ENCODE results near the gene ENGASE.
"Not testable (repeated sequence)": the region's sequence is repeated elsewhere in the genome, so short reads cannot be mapped to it uniquely, and the experiment has no call there.

The ENGASE gene, protein sequence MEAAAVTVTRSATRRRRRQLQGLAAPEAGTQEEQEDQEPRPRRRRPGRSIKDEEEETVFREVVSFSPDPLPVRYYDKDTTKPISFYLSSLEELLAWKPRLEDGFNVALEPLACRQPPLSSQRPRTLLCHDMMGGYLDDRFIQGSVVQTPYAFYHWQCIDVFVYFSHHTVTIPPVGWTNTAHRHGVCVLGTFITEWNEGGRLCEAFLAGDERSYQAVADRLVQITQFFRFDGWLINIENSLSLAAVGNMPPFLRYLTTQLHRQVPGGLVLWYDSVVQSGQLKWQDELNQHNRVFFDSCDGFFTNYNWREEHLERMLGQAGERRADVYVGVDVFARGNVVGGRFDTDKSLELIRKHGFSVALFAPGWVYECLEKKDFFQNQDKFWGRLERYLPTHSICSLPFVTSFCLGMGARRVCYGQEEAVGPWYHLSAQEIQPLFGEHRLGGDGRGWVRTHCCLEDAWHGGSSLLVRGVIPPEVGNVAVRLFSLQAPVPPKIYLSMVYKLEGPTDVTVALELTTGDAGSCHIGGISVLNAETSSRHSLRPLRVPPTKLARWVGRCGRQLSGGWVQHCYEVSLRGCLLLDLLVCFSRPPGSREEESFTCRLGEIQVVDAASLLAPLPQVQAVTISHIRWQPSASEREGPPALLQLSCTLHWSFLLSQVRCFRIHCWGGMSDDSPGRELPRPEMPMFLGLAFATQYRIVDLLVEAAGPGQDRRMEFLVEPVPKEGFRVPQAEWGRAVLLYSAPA

DNA sequence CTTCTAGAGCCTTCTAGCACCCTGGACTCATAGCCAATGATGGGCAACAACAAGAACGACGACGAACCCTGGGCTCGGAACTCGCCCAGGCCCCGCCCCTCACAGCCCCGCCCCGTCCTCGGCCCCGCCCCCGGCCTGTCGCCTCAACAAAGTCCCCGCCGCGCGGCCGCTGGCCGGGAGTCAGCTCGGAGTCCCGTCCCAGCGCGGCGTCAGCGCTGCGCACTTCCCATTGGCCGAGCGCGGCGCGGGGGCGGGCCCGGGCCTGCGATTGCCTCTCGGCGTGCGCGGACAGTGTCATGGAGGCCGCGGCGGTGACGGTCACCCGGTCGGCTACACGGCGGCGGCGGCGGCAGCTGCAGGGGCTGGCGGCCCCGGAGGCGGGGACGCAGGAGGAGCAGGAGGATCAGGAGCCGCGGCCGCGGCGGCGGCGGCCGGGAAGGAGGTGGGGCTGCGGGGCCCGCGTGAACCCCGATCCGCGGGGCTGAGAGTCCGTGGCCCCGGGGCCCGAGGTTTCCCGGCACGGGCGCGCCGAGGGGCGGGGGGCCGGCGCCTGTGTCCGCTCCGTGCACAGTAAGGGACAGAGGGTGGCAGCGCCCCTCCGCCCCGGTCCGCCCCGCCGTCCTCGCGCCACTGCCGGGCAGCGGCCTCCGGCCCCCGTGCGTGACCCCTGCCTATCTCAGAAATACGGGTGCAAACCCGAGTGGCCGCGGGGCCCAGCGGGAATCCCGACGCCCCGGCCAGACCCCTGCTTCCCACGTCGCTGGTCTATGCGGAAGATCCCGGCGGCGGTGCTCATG is at the start of gene ENGASE:
Gene ENGASE (plus strand): TSS at position 176 of the 797 bp plus-strand sequence. CDS start 121 bp downstream, at position 297.
- DNase-seq (ENCODE audit: low spot score): peak; percentile 100

DNA sequence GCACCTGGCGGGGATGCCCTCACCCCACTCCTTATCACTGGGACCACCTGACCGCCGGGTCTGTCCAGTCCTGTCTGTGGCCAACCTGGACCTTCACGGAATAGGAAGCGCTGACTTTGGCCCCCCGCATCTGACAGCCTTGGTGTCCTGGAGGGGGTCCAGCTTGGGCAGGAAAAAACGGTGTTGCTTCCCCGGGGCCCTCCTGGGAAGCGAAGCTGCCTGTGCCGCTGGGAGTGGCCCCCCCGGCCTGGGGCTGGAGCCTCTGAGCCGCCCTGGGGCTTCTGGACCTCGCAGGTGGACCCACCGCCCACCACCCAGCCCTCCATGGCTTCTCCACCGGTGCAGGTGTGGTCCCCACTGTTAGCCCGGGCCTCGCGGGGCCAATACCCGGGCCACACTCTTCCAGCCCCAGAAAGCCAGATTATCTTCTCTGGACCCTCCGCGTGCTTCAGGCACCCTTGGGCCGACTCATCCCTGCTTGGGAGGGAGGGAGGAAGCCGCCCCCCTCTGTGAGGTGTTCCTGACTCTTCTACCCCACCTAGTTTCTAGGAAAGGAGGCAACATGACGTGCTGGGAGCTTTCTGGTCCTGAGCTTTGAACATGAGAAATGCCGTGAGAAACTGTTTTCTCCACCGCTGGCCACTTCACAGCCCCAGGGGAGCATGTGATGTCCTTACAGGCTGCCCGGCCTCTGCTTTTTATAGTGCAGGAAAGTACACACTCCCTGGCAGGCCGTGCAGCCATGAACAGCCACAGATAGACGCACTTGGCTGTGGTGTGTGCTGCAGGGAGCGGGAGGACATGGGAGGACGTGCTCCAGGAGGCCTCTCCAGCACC is 49.5 kb upstream of the ENGASE start:
- DNase-seq (ENCODE audit: low spot score): no peak

DNA sequence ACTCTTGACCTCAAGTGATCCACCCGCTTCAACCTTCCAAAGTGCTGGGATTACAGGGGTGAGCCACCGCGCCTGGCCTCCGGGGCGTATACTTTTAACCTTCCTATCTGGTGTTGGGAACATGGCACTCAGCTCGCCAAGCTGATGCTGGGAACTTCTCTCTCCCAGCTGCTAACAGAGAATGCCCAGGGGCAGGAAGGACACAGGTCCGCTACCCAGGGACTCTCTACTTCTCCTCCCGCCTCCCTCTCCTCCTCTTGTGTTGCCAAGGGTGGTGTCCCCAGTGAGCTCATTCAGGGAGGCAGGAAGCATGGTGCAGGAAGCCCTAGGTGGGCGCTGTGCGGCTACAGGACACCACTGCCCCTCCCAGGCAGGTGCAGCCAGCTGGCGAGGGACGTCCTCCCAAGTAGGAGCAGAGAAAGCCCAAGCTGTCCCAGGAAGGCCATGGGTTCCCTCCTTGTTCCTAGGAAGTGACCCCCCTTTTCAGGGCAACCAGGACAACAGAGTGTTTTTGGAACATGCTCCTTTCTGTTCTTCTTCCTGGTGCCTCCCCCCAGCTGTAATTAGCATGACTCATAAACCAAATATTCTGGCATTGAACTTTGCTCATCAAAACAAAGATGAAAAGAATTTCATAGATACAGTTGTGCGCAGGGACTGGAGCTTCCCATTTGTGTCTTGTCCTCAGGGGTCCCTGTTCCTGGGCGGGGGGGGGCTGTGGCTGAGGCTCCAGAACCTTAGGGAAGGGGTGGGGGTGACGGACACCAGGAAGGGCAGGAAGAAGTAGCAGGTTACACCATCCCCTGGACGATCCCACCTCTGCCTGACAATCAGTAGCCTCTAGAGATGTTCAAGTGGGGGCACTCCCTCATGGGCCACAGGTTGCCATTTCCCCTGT is 48.0 kb upstream of the ENGASE start:
- DNase-seq (ENCODE audit: low spot score): peak; percentile 21

DNA sequence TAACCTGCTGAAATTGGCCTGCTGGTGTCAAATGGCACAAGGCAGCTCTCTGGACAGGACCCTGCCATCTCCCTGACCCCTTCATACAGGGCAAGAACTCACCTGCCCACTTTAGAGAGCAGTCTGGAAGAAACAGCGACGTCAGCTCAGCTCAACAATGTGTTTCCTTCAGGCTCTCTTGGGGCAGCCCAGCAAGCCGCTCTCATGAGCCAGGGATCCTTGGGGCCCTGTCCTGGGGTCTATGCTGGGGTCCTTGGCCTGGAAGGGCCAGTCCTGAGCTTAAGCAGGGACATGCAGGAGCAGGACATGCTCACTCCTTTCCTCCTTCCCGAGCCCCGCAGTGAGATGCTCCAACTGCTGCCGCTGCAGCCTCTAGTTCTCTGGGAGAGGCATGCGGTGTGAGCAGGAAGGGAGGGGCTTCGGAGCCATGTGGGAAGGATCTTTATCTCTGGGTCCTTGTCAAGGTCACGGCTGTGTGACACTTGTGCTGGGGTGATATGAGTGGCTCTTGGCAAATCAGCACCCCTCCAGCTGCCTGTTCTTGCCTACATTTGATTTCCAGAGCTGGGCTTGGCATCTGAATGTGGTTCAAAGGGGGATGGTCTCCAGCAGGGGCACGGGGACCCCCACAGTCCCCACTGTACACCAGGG is 47.2 kb upstream of the ENGASE start:
- no peak for DNase-seq (ENCODE audit: low spot score)

DNA sequence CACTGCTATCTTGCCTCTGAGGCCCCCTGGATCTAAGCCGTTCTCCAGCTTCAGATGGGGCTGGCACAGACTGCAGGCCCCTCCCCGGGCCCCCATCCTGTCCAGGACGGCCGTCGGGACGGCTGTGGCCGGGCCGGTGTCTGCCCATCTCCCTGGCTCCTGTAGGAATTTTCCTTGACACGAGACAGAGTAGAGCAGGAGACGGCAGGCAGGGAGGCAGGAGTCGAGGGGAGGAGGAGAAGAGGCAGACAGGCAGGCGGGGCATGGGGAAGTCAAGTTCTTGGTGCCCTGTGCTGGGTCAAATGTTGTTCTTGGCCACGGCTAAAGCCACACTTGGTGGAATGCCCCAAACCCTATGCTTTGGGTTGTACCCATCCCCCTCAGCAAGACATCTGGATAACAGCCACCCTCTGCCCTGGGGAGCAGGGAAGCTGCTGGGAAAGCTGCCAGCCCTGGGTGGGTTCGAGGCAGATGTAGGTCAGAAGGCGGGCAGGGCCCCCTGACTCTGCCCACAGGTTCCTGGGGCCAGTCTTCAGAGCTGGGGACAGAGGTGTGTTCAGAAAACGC is 46.6 kb upstream of the ENGASE start:
- DNase-seq (ENCODE audit: low spot score): no peak

DNA sequence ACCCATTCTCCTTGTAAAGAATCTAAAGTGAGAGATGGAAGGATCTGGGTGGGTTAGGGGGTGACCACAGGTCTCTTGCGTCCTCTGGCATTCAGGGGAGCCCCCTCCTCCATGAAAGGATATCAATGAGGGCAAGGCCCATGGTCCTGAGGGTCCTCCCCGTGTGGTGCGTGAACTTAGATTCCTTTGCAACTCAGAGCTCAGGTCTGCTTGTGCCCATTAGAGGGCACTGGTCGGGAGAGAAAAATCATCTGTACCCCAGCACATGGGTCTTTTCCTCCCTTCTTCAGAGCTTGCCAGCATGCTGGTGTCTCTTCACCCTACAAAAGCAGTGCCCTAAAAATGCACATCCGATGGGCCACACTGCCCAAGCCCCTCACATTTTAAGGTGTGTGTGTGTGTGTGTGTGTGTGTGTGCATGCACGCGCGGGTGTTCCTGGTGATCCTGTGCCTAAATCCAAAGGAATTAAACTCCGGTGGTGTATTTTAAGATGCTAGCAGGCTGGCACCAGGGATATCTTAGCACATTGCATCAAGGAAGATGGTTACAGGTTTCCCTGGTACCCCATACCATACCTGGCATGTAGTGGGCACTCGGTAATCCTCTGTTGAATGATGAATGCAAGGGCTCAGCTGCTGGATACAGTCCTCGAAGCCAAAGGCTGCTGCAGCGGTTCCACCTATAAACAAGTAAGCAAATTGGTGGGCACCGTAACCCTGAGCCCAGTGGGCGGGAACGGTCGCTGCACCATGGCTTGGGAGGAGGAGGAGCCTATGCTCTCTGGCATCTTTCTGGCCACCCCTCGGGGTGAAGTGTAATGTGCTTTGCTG is 45.9 kb upstream of the ENGASE start:
- DNase-seq (ENCODE audit: low spot score): no peak

DNA sequence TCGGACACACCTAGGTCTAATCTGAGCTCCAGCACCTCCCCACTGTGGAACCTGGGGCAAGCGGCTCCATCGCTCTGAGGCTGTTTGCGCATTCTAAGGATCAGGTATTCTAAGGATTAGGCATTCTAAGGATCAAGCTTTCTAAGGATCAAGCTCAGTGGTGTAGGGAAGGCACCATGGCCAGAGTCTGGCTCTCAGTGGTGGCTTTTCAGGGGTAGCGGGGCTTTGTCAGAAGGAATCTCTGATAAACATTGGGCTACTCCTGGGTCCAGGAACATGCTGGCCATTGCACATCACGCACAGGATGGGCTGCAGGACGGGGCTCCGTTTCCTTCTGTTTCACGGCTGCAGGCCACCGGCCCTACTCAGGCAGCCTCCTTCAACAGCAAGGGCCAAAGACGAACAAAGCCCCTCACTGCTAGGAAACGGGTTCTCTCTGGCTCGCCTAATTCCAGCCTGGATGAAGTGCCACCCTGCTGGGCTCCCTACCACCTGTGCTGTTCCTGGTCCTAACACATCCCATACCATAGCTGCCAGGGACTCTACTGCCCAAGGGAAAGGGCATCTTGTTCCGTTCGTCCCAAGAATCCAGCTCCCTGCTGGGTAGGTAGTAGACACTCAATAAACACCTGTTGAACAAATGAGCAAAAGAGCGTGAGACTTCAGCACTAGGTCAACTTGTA is 45.2 kb upstream of the ENGASE start:
- no peak for DNase-seq (ENCODE audit: low spot score)

DNA sequence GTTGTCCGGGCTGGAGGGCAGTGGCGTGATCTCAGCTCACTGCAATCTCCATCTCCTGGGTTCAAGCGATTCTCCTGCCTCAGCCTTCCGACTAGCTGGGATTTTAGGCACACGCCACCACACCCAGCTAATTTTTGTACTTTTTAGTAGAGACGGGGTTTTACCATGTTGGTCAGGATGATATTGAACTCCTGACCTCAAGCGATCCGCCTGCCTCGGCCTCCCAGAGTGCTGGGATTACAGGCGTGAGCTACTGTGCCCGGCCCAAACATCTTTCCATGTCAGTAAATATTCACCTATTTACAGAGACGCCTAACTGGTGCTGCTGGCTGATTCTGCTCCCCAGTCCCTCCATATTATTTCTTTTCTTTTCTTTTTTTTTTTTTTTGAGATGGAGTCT is 44.0 kb upstream of the ENGASE start:
- not testable (repeated sequence) for DNase-seq (ENCODE audit: low spot score)

DNA sequence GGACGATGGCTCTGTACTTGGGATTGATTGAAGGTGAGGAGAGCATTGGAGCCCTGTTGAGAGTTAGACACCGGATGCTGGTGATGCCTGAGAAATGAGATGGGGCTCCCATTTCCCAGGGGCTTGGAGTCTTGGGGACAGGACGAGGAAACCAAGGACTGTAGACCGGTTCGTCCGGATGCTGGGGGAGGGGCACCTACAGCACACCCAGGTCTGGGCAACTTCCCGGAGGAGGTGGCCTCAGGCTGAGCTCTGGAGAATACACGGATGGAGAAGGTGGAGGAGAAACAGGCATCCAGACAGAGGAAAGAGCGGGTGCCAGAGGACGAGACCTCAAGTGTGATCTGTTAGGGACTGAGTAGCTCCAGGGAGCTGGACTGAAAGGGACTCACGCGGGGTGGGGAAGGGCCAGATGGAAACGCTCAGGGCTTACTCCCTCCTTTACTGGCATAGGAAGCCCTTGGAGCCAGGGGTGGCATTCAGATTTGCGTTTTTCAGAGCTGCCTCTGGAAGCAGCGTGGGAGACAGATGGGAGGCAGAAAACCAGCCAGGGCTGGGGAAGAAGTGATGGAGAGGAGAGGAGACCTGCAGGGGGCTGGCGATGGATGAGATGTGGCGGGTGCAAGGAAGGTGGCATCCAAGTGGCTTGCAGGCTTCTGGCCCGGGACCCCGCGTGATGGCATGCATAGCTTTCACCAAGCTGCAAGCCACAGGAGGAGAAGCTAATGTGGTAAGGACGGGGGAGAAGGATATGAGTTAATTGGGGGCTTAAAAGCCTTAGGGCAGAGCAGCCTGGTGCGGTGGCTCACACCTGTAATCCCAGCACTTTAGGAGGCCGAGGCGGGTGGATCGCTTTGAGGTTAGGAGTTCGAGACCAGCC is 42.4 kb upstream of the ENGASE start:
- no peak for DNase-seq (ENCODE audit: low spot score)

DNA sequence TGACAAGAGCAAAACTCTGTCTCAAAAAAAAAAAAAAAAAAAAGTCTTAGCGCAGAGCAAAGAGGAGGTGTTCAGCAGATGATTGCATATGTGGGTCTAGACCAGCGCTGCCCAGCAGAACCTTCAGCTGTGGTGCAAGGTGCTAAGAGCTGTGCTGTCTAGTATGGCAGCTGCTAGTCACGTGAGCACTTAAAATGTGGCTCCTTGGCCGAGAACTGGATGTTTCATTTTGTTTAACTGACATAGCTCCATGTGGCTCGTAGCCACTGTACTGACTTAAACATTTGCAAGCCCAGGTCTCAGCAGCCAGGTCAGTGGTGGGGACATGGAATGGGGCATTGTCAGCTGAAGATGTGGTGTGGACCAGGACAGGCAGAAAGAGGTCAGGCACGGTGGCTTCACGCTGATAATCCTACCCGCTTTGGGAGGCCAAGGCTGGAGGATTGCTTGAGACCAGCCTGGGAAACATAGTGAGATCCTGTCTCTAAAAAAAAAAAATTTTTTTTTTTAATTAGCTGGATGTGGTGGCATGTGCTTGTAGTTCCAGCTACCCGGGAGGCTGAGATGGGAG is 41.5 kb upstream of the ENGASE start:
- no peak for DNase-seq (ENCODE audit: low spot score)

DNA sequence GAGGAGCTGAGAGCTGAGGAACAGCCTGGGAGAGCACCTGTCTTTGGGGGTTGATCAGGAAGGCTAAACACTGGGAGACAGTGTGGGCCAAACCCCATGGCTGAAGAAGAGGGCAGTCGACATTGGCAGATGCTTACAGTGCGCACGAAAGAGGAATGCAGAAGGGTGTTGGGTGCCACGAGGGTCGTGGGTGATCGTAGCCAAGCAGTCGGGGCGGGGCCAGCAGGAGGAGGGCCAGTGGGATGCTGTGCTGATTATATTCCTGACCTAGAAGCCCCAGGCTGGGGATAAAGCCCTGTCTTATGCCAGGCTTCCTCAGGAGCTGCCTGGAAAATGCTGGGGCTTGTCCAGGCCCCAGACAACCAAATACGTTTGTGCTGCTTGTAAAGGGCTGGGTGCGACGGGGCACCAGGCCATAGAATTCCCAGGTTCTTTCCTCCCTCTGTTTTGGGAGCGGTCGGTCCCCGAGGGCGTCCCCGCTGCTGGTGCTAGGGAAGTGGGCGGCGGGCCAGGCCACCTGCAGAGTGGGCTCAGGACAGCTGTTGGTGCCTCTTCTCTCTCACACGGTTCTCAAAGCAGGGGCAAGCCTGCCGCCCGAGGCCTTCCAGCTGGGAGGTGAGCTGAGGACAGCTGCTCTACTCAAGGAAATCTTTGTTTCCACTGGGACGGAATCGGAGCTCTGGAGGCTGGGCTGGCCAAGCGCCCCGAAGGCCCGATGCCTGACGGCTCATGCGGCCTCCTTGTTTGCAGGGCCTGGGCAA is 40.7 kb upstream of the ENGASE start:
- DNase-seq (ENCODE audit: low spot score): no peak

DNA sequence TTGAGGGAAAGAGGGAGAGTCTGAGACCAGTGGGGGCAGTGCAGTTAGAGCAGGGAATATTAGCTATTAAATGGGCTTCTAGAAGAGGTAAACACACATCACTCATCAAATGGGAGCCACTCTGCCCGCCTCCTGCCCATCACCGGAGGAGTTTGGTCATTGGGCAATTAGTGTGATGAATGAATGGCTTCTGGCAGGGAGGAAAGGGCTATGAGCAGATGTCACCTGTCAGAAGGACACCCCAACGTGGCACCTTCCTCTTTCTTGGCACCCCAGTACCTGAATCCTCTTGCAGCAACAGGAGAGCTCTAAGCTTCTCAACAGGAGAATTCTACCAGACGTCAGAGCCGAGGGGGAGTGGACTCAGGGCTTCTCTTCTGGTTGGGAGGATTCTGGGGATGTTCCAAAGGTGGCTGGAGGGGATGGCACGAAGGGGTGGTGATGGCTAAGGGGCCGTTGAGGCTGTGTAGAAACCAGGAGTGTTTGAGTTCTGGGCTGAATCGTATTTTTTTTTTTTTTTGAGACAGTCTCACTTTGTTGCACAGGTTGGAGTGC is 39.6 kb upstream of the ENGASE start:
- no peak for DNase-seq (ENCODE audit: low spot score)

DNA sequence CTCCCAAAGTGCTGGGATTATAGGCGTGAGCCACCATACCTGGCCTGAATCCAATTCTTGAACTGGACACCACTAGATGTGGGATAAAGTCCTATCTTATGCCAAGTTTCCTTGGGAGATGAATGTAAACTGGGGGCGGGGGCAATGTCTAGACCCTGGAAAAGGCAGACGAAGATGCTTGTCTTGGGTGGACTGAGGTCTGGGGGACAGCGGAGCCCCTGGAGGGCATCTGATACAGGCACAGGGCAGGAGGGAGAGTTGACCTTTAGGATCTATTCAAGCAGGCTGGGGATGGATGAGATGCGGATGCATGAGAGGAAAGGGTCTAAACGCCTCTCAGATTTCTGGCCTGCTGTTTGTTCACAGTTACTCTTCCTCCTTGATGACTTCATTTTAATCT is 38.9 kb upstream of the ENGASE start:
- no peak for DNase-seq (ENCODE audit: low spot score)

DNA sequence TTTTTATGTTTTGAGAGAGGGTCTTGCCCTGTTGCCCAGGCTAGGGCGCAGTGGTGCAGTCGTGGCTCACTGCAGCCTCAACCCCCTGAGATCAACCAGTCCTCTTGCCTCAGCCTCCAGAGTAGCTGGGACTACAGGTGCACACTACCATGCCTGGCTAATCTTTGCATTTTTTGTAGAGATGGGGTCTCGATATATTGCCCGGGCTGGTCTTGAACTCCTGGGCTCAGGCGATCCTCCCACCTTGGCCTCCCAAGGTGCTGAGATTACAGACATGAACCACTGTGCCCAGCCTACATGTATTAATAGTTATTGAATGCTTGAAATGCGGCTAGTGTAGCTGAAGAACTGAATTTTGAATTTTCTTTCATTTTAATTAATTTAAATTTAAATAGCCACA is 38.4 kb upstream of the ENGASE start:
- no peak for DNase-seq (ENCODE audit: low spot score)

DNA sequence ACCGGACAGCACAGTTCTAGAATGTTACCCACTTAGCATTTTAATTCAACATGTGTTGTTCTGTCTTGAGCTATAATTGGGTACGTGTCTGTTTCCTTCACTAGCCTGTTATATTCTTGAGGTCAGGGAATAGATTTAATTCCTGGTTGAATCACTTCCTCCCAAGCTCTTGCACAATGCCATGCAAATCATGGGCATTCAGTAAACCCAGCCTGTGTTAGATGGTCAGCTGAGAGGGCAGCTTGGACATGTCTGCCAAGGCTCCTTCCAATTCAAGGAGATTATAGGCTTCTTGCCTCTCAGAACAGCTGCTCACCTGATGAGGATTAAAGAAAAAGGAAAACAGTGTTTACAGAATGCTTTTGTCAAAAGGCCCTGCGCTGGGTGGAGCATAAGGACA is 38.0 kb upstream of the ENGASE start:
- peak; percentile 1 for DNase-seq (ENCODE audit: low spot score)

Measured in iPS-NIHi11 (cell line).